Keratinocyte (primary cell): ENCODE results near the gene SHISA5. TPM values are rescaled to one million over a fixed set of nuclear protein-coding genes. Genes with fewer than 3 reads are reported as not detected.
A peak's percentile ranks its signal among the peaks of the same experiment; 100 is the strongest.

Source experiments
- DNase-seq: peaks from one replicate; pipeline ENCODE4 v3.0.0-alpha.2; 2011; ENCODE audit warnings: low read depth, missing footprints, low spot score
- FAIRE-seq: peaks from 2 replicates; lab custom pipeline; 2011; peaks lifted over from hg19 to GRCh38; lab: Jason Lieb, UNC
- H2AFZ ChIP-seq: 2 replicates; pipeline ENCODE4 v1.6.0; 2012; ENCODE audit warnings: low read length, control low read depth, inconsistent platforms; ENCODE audit not compliant: control insufficient read depth
- H3K27ac ChIP-seq: 2 replicates; pipeline ENCODE4 v1.5.1; 2011; ENCODE audit warnings: low read length; ENCODE audit not compliant: control insufficient read depth, insufficient read depth
- H3K27me3 ChIP-seq: 3 replicates; pipeline ENCODE4 v1.6.0; 2011; ENCODE audit warnings: low read length; ENCODE audit not compliant: control insufficient read depth, insufficient read depth; ENCODE audit errors: extremely low read depth
- H3K36me3 ChIP-seq, 2 experiments: 2 replicates in 1 of 2; 3 replicates in 1 of 2; pipeline ENCODE4 v1.5.1; 2011; ENCODE audit warnings: low read length in 2 of 2, mild to moderate bottlenecking in 1 of 2; ENCODE audit not compliant: control insufficient read depth in 2 of 2, insufficient read depth in 2 of 2; ENCODE audit errors: extremely low read depth in 1 of 2
- H3K4me1 ChIP-seq: 3 replicates; pipeline ENCODE4 v1.5.1; 2011; ENCODE audit warnings: low read length; ENCODE audit not compliant: control insufficient read depth, insufficient read depth; ENCODE audit errors: extremely low read depth
- H3K4me2 ChIP-seq: 3 replicates; pipeline ENCODE4 v1.6.0; 2011; ENCODE audit warnings: low read depth, low read length; ENCODE audit not compliant: control insufficient read depth, insufficient read depth; ENCODE audit errors: extremely low read depth
- H3K4me3 ChIP-seq, 3 experiments: fragments of 200-600 bp in 1 of 3; sonication (generic) in 1 of 3; 2 replicates in 2 of 3; 3 replicates in 1 of 3; pipeline ENCODE4 v1.5.1; 2011 to 2016; ENCODE audit warnings: low read length in 3 of 3, mild to moderate bottlenecking in 3 of 3, control low read depth in 2 of 3, inconsistent platforms in 1 of 3, low read depth in 1 of 3, mixed read lengths in 1 of 3, mixed run types in 1 of 3, moderate library complexity in 1 of 3; ENCODE audit not compliant: control insufficient read depth in 2 of 3, insufficient read depth in 2 of 3; ENCODE audit errors: extremely low read depth in 1 of 3
- H3K79me2 ChIP-seq: 2 replicates; pipeline ENCODE4 v1.6.0; 2012; ENCODE audit warnings: low read length; ENCODE audit not compliant: control insufficient read depth, insufficient read depth
- H3K9ac ChIP-seq: 3 replicates; pipeline ENCODE4 v1.6.0; 2011; ENCODE audit warnings: low read length; ENCODE audit not compliant: control insufficient read depth, insufficient read depth; ENCODE audit errors: extremely low read depth
- H3K9me1 ChIP-seq: 3 replicates; pipeline ENCODE4 v1.6.0; 2011; ENCODE audit warnings: low read length; ENCODE audit not compliant: control insufficient read depth, insufficient read depth; ENCODE audit errors: extremely low read depth
- H3K9me3 ChIP-seq: 2 replicates; pipeline ENCODE4 v1.5.1; 2012; ENCODE audit warnings: low read depth, low read length; ENCODE audit not compliant: control insufficient read depth
- H4K20me1 ChIP-seq: 3 replicates; pipeline ENCODE4 v1.6.0; 2011; ENCODE audit warnings: low read length; ENCODE audit not compliant: control insufficient read depth, insufficient read depth; ENCODE audit errors: extremely low read depth
- CTCF ChIP-seq, 3 experiments: IDR thresholded peaks in 1 of 3; conservative IDR thresholded peaks in 1 of 3; optimal IDR thresholded peaks in 1 of 3; 2 replicates in 2 of 3; 3 replicates in 1 of 3; pipeline versions ENCODE3 to v1.5.1; 2011; ENCODE audit warnings: low read length in 3 of 3, mild to moderate bottlenecking in 3 of 3, moderate library complexity in 2 of 3, control low read depth in 1 of 3, inconsistent platforms in 1 of 3; ENCODE audit not compliant: insufficient read depth in 2 of 3; ENCODE audit errors: extremely low read depth in 1 of 3
- EZH2 ChIP-seq: IDR thresholded peaks from one replicate; pipeline ENCODE4 v1.6.1; 2012; ENCODE audit warnings: inconsistent platforms, mild to moderate bottlenecking, low read length, moderate library complexity
- dilution Hi-C: fragments of 300-500 bp; cut with MboI; formaldehyde crosslinking; loops from one replicate; pipeline ENCODE4 v1.7.0; 2020; ENCODE audit warnings: low sequenced_read_pairs; ENCODE audit not compliant: extremely low pct_ligation_motif_present
- polyA plus RNA-seq, 5 experiments: library from polyadenylated mRNA; depleted of rRNA in 3 of 5; stranded (reverse) in 3 of 5; stranded (forward) in 1 of 5; unstranded in 1 of 5; fragments of >200 nt; gene quantifications; 1 replicate in 1 of 5; 2 replicates in 3 of 5; 3 replicates in 1 of 5; pipeline versions ENCODE4 v1.2.1 to v1.2.3, GENCODE V29; 2011 to 2012; ENCODE audit warnings: missing spikeins in 2 of 5, low read depth in 1 of 5, low replicate concordance in 1 of 5

The SHISA5 gene
- polyA plus RNA-seq, 1 donor (not counting 4 experiments of a cell fraction or from before 2014, with no cell fraction given) = 94.4 TPM

- Histone ChIP-seq H3K27me3 (no peaks in the 10 kb centered on the region), H3K9me3 (no peaks in the 10 kb centered on the region), H2AFZ (peak within 1 kb of the TSS; percentile 99), H4K20me1 (peaks cover 4% of the 10 kb centered on the region), H3K36me3 (peaks cover 6 to 10% of the 10 kb centered on the region in 2 experiments), H3K9me1 (peaks cover 3% of the 10 kb centered on the region), H3K79me2 (peaks cover 38% of the 10 kb centered on the region), H3K9ac (peak within 1 kb of the TSS; percentile 92), H3K4me2 (peak within 1 kb of the TSS; percentile 90), H3K4me3 (peak within 1 kb of the TSS; percentile 65 to 99 (median 98)), H3K27ac (peak within 1 kb of the TSS; percentile 88), H3K4me1 (peaks cover 22% of the 10 kb centered on the region)
- dilution Hi-C loops = loop anchor here (25.0 kb wide), 1 partner anchor 178 kb away; no protein-coding TSS in a partner anchor
- FAIRE-seq (peak; percentile 97), DNase-seq (peak; percentile 94)
- TF ChIP-seq CTCF (optimal IDR thresholded peaks at IDR 0.05 in 1 of 3, IDR thresholded peaks at IDR 0.05 in 1 of 3, conservative IDR thresholded peaks at IDR 0.05 in 1 of 3; ENCODE audit: extremely low read depth in 1 of 3, insufficient read depth in 2 of 3, low read length in 3 of 3) (no peak), EZH2 (no peak)
Measured at GRCh38 chr3:48439820-48440589, 64.0 kb downstream of the SHISA5 start, which contains the start of the genes CCDC51 and TMA7. Gene CCDC51, minus strand, starts transcription at chr3:48440119. Its CDS starts 4,991 bp downstream, at chr3:48435128. Gene TMA7, plus strand, starts transcription at chr3:48440257. Its CDS starts 40 bp downstream, at chr3:48440297.

GRCh38 chr3:48437812-48438211 is 66.2 kb downstream of the SHISA5 start:
- FAIRE-seq (no peak), DNase-seq (no peak)
- peaks cover 3% of the 10 kb centered on the region for H3K9me1 ChIP-seq
- peaks cover 4% of the 10 kb centered on the region for H4K20me1 ChIP-seq
- peaks cover 5 to 24% of the 10 kb centered on the region in 2 experiments for H3K36me3 ChIP-seq
- no peak overlapping the region for H3K9ac ChIP-seq
- H3K9me3 ChIP-seq = no peaks in the 10 kb centered on the region
- peaks cover 38% of the 10 kb centered on the region for H3K79me2 ChIP-seq
- H3K27ac ChIP-seq = no peak overlapping the region
- H2AFZ ChIP-seq = no peak overlapping the region
- no peak overlapping the region for H3K4me3 ChIP-seq
- TF ChIP-seq CTCF (optimal IDR thresholded peaks at IDR 0.05 in 1 of 3, IDR thresholded peaks at IDR 0.05 in 1 of 3, conservative IDR thresholded peaks at IDR 0.05 in 1 of 3; ENCODE audit: extremely low read depth in 1 of 3, insufficient read depth in 2 of 3, low read length in 3 of 3) = no peak
- no peak for TF ChIP-seq EZH2
- peaks cover 43% of the 10 kb centered on the region for H3K4me1 ChIP-seq
- H3K4me2 ChIP-seq = no peak overlapping the region
- no peaks in the 10 kb centered on the region for H3K27me3 ChIP-seq
- dilution Hi-C loops = loop anchor here (25.0 kb wide), 1 partner anchor 176 kb away; no protein-coding TSS in a partner anchor
